Stomach (tissue), 9 donors: Measurements from ENCODE around the gene RTL10. TPM values are rescaled to one million over a fixed set of nuclear protein-coding genes. Genes with fewer than 3 reads are reported as not detected.

Source experiments
- DNase-seq, 2 donors: peaks; one replicate each; pipeline versions ENCODE4 v3.0.0 to v3.0.0-alpha.2; 2013 to 2019
- H3K27ac ChIP-seq, 5 donors: fragments of 200-600 bp in 4 of 5; sonication (generic) in 4 of 5; one replicate each; pipeline ENCODE4 v1.5.1; 2013 to 2019; ENCODE audit warnings: mild to moderate bottlenecking in 1 of 5, moderate library complexity in 1 of 5
- H3K27me3 ChIP-seq, 3 donors: fragments of 200-600 bp; sonication (generic); one replicate each; pipeline ENCODE4 v1.5.1; 2017 to 2019; ENCODE audit warnings: mixed run types in 1 of 3
- H3K36me3 ChIP-seq, 4 donors: fragments of 200-600 bp; sonication (generic); 1 replicate in 3 of 4; 2 replicates in 1 of 4; pipeline ENCODE4 v1.5.1; 2016 to 2019
- H3K4me1 ChIP-seq, 4 donors: fragments of 200-600 bp; sonication (generic); one replicate each; pipeline ENCODE4 v1.5.1; 2016 to 2019
- H3K4me3 ChIP-seq, 4 donors: fragments of 200-600 bp; sonication (generic) in 3 of 4; one replicate each; pipeline ENCODE4 v1.5.1; 2016 to 2019; ENCODE audit warnings: mild to moderate bottlenecking in 1 of 4
- H3K9me3 ChIP-seq, 4 donors: fragments of 200-600 bp; sonication (generic); one replicate each; pipeline ENCODE4 v1.5.1; 2016 to 2019
- CTCF ChIP-seq, 7 experiments: fragments of 450-650 bp in 4 of 7; fragments of 200-600 bp in 3 of 7; sonication (generic) in 3 of 7; IDR thresholded peaks; one replicate each; pipeline ENCODE4 v1.5.1; 2016 to 2019; ENCODE audit warnings: antibody characterized with exemption in 7 of 7, control low read depth in 2 of 7, mild to moderate bottlenecking in 1 of 7
- EP300 ChIP-seq: sonication (generic); formaldehyde crosslinking; IDR thresholded peaks from one replicate; pipeline ENCODE4 v1.6.1; 2017; ENCODE audit warnings: antibody characterized with exemption
- POLR2A ChIP-seq, 4 donors: fragments of 450-650 bp; IDR thresholded peaks; one replicate each; pipeline ENCODE4 v1.6.1; 2016; ENCODE audit warnings: antibody characterized with exemption in 4 of 4, control low read depth in 2 of 4, mild to moderate bottlenecking in 1 of 4, moderate library complexity in 1 of 4
- POLR2AphosphoS5 ChIP-seq, 3 donors: sonication (generic); formaldehyde crosslinking; IDR thresholded peaks; one replicate each; pipeline ENCODE4 v1.6.1; 2016; ENCODE audit warnings: antibody characterized with exemption in 3 of 3
- WGBS, 5 donors: extraction: QIAGEN DNeasy Blood & Tissue Kit in 3 of 5; methylation state at CpG; one replicate each; pipeline versions ENCODE4 v1.1.5 to v1.1.7; 2013 to 2018; 5-methylcytosine and 5-hydroxymethylcytosine counted together
- intact Hi-C: fragments of 100-400 bp; cut with DNase I; formaldehyde crosslinking; loops from one replicate; pipeline ENCODE4 v1.15.1; 2023; ENCODE audit warnings: low total_unique reads
- polyA plus RNA-seq, 3 donors: library from polyadenylated mRNA; stranded (reverse); fragments of 200-250 nt; gene quantifications; one replicate each; pipeline ENCODE4 v1.2.3, GENCODE V29; 2013
- total RNA-seq, 5 donors: library from RNA; depleted of rRNA; stranded (reverse); fragments of >200 nt; gene quantifications; one replicate each; pipeline versions ENCODE4 v1.1.0 to v1.2.3, GENCODE V29; 2014 to 2016
- donor health status: healthy with polysubstance abuse.
- donor health status: Bipolar disorder and iron deficiency.
- donor health status: healthy.

RTL10 gene
- total and polyA plus RNA-seq, 8 donors, result 1.7 to 28.1 (median 8.4) TPM

- Histone ChIP-seq H3K27me3 (no peaks in the 10 kb centered on the region), H3K36me3 (peaks cover 0 to 63% (median 46%) of the 10 kb centered on the region in 4 donors), H3K4me3 (no peak overlapping the region), H3K27ac (peak overlapping the region in 2 of 5 donors; percentile 17 to 42), H3K4me1 (peaks cover 9 to 36% (median 12%) of the 10 kb centered on the region in 4 donors), H3K9me3 (no peaks in the 10 kb centered on the region)
- no peak for TF ChIP-seq CTCF (IDR thresholded peaks at IDR 0.05)
- TF ChIP-seq POLR2AphosphoS5 (IDR thresholded peaks at IDR 0.05), result no peak
- TF ChIP-seq POLR2A (IDR thresholded peaks at IDR 0.05), result no peak
- no peak for DNase-seq
- 71 to 83% (median 78%) methylated on average over 12 of the region's 12 CpGs for WGBS, 5 donors
- intact Hi-C loops, result no loop called here
Measured at GRCh38 chr22:19886605-19887255, 32.1 kb upstream of the RTL10 start.

- intact Hi-C loops, result no loop called here
- H3K36me3 ChIP-seq, result peaks cover 0 to 56% (median 42%) of the 10 kb centered on the region in 4 donors
- peaks cover 8 to 36% (median 11%) of the 10 kb centered on the region in 4 donors for H3K4me1 ChIP-seq
- H3K4me3 ChIP-seq, result no peak overlapping the region
- no peak for DNase-seq
- TF ChIP-seq CTCF (IDR thresholded peaks at IDR 0.05) (no peak), EP300 (no peak), POLR2A (IDR thresholded peaks at IDR 0.05) (no peak), POLR2AphosphoS5 (IDR thresholded peaks at IDR 0.05) (no peak)
- peak overlapping the region in 1 of 5 donors; percentile 17 for H3K27ac ChIP-seq
- no peaks in the 10 kb centered on the region for H3K9me3 ChIP-seq
- H3K27me3 ChIP-seq, result no peaks in the 10 kb centered on the region
- WGBS, 5 donors, result 79 to 88% (median 83%) methylated on average over 11 to 15 of the region's 15 CpGs
Measured at GRCh38 chr22:19885841-19886592, 31.3 kb upstream of the RTL10 start.

- Histone ChIP-seq H3K4me1 (peaks cover 8 to 40% (median 16%) of the 10 kb centered on the region in 4 donors), H3K27ac (no peak overlapping the region), H3K4me3 (no peak overlapping the region), H3K36me3 (peaks cover 0 to 49% (median 43%) of the 10 kb centered on the region in 4 donors), H3K27me3 (no peaks in the 10 kb centered on the region), H3K9me3 (no peaks in the 10 kb centered on the region)
- intact Hi-C loops, result no loop called here
- DNase-seq, result peak in 1 of 2 donors; percentile 3
- 90 to 93% (median 92%) methylated on average over 11 to 26 of the region's 26 CpGs for WGBS, 5 donors
- TF ChIP-seq POLR2A (IDR thresholded peaks at IDR 0.05) (no peak), CTCF (IDR thresholded peaks at IDR 0.05) (no peak), POLR2AphosphoS5 (IDR thresholded peaks at IDR 0.05) (no peak), EP300 (no peak)
Measured at GRCh38 chr22:19884954-19885751, 30.5 kb upstream of the RTL10 start.
